Caco-2 (cell line): ENCODE results near the gene VCX3B. TPM values are rescaled to one million over a fixed set of nuclear protein-coding genes. Genes with fewer than 3 reads are reported as not detected.

Experiments
- BruUV-seq: library from RNA; stranded (reverse); fragments of 400-500 nt; replicated peaks from 2 replicates; lab custom pipeline; 2021; lab: Mats Ljungman, UMichigan
- CTCF ChIA-PET: fragments of 300-600 bp; sonication (Branson Sonifier 250); formaldehyde crosslinking; loops from one replicate; lab custom pipeline; 2022; ENCODE audit warnings: antibody characterized with exemption; lab: Charles Lee
- POLR2A ChIA-PET: fragments of 300-600 bp; sonication (Branson Sonifier 250); formaldehyde crosslinking; loops from one replicate; lab custom pipeline; 2022; ENCODE audit warnings: antibody characterized with exemption; lab: Charles Lee
- DNase-seq, 2 experiments: peaks; one replicate each; pipeline versions ENCODE4 v3.0.0 to v3.0.0-alpha.2; 2020 to 2022
- H3K27me3 ChIP-seq: replicated peaks from 2 replicates; pipeline ENCODE4 v1.6.0; 2011; ENCODE audit warnings: low read length; ENCODE audit not compliant: control insufficient read depth, insufficient read depth
- H3K36me3 ChIP-seq: 2 replicates; pipeline ENCODE4 v1.5.1; 2011; ENCODE audit warnings: low read length; ENCODE audit not compliant: control insufficient read depth, insufficient read depth
- H3K4me1 ChIP-seq: fragments of 250-450 bp; sonication (Bioruptor Pico); 2 replicates; pipeline ENCODE4 v1.5.1; 2020; ENCODE audit warnings: mild to moderate bottlenecking
- H3K4me3 ChIP-seq: 2 replicates; pipeline ENCODE4 v1.5.1; 2011; ENCODE audit warnings: low read depth, mild to moderate bottlenecking, control low read depth, low read length
- H3K9me3 ChIP-seq: fragments of 250-450 bp; sonication (Bioruptor Pico); 2 replicates; pipeline ENCODE4 v1.5.1; 2020; ENCODE audit warnings: mild to moderate bottlenecking, moderate library complexity
- H3K27ac Mint-ChIP-seq: one replicate; pipeline ENCODE4 v1.8.0; 2022; ENCODE audit warnings: mixed read lengths; ENCODE audit not compliant: unreplicated experiment
- H3K27me3 Mint-ChIP-seq: one replicate; pipeline ENCODE4 v1.8.0; 2022; ENCODE audit warnings: mixed read lengths; ENCODE audit not compliant: insufficient read depth, unreplicated experiment
- H3K36me3 Mint-ChIP-seq: one replicate; pipeline ENCODE4 v1.8.0; 2022; ENCODE audit warnings: mild to moderate bottlenecking, mixed read lengths; ENCODE audit not compliant: insufficient read depth, unreplicated experiment
- H3K4me1 Mint-ChIP-seq: one replicate; pipeline ENCODE4 v1.8.0; 2022; ENCODE audit warnings: low read depth, mixed read lengths; ENCODE audit not compliant: unreplicated experiment
- H3K4me3 Mint-ChIP-seq: one replicate; pipeline ENCODE4 v1.8.0; 2022; ENCODE audit warnings: mild to moderate bottlenecking, moderate library complexity, mixed read lengths; ENCODE audit not compliant: unreplicated experiment
- H3K9me3 Mint-ChIP-seq: one replicate; pipeline ENCODE4 v1.8.0; 2022; ENCODE audit warnings: mixed read lengths; ENCODE audit not compliant: unreplicated experiment
- intact Hi-C: fragments of 100-400 bp; cut with micrococcal nuclease; formaldehyde crosslinking; loops from one replicate; pipeline ENCODE4 v1.10.0; 2022; ENCODE audit not compliant: unreplicated experiment
- total RNA-seq: library from RNA; stranded (reverse); gene quantifications from 2 replicates; pipeline ENCODE4 v1.2.3, GENCODE V29; 2022
- TF ChIP-seq, protein P1 (sequence below), 2 experiments: fragments of 200-600 bp in 1 of 2; IDR thresholded peaks; 1 replicate in 1 of 2; 2 replicates in 1 of 2; pipeline versions ENCODE4 v1.5.1 to v1.8.0; 2011 to 2022; ENCODE audit warnings: antibody characterized with exemption in 1 of 2, control low read depth in 1 of 2, inconsistent platforms in 1 of 2, low read depth in 1 of 2, low read length in 1 of 2, mild to moderate bottlenecking in 1 of 2, moderate library complexity in 1 of 2; ENCODE audit not compliant: insufficient read depth in 1 of 2, severe bottlenecking in 1 of 2, unreplicated experiment in 1 of 2

Gene VCX3B
- total RNA-seq, 1 experiment from 2014 or later, result not detected

DNA sequence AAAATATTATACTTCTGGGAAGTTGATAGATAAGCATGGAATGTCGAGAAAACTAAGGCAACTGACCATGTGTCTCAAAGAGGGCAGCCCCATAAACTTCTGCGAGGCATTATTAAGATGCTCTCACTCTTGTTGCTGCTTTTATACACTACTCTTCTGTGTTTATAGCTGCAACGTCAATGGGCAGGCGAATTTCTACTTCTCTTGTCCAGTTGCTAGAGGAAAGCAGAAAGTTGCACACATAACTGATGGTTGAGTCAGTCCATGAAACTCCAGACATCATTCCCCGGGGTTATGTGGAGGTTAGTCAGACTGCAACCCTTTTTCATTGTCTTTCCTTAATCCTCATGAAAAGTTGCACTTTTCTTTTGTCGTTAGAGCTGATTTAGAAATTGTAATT, 39.8 kb downstream of the VCX3B start:
- Histone ChIP-seq H3K4me3 (no peak overlapping the region), H3K27me3 (no peaks in the 10 kb centered on the region), H3K36me3 (no peaks in the 10 kb centered on the region), H3K4me1 (no peaks in the 10 kb centered on the region), H3K9me3 (no peaks in the 10 kb centered on the region)
- TF ChIP-seq, protein P1, sequence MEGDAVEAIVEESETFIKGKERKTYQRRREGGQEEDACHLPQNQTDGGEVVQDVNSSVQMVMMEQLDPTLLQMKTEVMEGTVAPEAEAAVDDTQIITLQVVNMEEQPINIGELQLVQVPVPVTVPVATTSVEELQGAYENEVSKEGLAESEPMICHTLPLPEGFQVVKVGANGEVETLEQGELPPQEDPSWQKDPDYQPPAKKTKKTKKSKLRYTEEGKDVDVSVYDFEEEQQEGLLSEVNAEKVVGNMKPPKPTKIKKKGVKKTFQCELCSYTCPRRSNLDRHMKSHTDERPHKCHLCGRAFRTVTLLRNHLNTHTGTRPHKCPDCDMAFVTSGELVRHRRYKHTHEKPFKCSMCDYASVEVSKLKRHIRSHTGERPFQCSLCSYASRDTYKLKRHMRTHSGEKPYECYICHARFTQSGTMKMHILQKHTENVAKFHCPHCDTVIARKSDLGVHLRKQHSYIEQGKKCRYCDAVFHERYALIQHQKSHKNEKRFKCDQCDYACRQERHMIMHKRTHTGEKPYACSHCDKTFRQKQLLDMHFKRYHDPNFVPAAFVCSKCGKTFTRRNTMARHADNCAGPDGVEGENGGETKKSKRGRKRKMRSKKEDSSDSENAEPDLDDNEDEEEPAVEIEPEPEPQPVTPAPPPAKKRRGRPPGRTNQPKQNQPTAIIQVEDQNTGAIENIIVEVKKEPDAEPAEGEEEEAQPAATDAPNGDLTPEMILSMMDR (IDR thresholded peaks at IDR 0.05; ENCODE audit: insufficient read depth in 1 of 2, low read depth in 1 of 2, low read length in 1 of 2, severe bottlenecking in 1 of 2, unreplicated experiment in 1 of 2), result no peak
- DNase-seq, result no peak
- intact Hi-C loops, result no loop called here
- no TSS peak for BruUV-seq
- H3K4me1 Mint-ChIP-seq, result no peaks in the 10 kb centered on the region
- no peaks in the 10 kb centered on the region for H3K36me3 Mint-ChIP-seq
- no peaks in the 10 kb centered on the region for H3K27me3 Mint-ChIP-seq
- H3K4me3 Mint-ChIP-seq, result no peak overlapping the region
- H3K27ac Mint-ChIP-seq, result no peak overlapping the region
- POLR2A ChIA-PET, result no interaction called here
- CTCF ChIA-PET, result interaction anchor here (0.6 kb wide), 1 partner anchor 115 kb away, joined by 3 read pairs; no protein-coding TSS in a partner anchor
- H3K9me3 Mint-ChIP-seq, result no peaks in the 10 kb centered on the region
